ENCODE measurements around the gene ZNF830. TPM values are rescaled to one million over a fixed set of nuclear protein-coding genes. Genes with fewer than 3 reads are reported as not detected.

The ZNF830 gene
- total and polyA plus RNA-seq, 2 of the 4 experiments (the other 2 are of a cell fraction): 5.5 to 6.6 TPM

DNA sequence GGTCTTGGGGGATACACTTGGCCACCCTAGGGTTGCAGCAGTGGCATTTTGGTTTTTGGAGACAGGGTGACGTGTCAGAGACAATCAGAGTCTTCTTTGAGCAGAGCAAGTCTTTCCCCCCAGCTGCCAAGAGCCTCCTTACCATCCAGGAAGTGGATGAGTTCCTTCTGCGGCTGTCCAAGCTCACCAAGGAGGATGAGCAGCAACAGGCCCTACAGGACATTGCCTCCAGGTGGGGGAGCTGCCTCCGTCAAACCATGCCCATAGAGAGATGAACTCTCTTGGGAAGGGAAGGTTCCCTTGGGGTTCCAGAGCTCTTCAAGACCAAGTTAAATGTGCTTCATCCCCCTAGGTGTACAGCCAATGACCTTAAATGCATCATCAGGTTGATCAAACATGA, 30.3 kb downstream of the ZNF830 start:
- Histone ChIP-seq H3K9me3 (ENCODE audit: control insufficient read depth, insufficient read depth, low read length) (no peaks in the 10 kb centered on the region), H3K9ac (ENCODE audit: low read depth, low read length) (no peak overlapping the region), H3K9me1 (ENCODE audit: insufficient read depth, low read length) (peaks cover 10% of the 10 kb centered on the region), H3K4me2 (ENCODE audit: low read depth, low read length) (no peak overlapping the region), H4K8ac (ENCODE audit: low read depth in 2 of 2, low read length in 2 of 2) (no peak overlapping the region), H2AK9ac (replicated peaks; ENCODE audit: low read depth, low read length, poor library complexity) (no peak overlapping the region), H2BK5ac (ENCODE audit: low read depth, low read length, poor library complexity, severe bottlenecking) (no peak overlapping the region), H2AFZ (replicated peaks; ENCODE audit: low read length, poor library complexity) (no peak overlapping the region), H4K20me1 (ENCODE audit: insufficient read depth, low read length) (no peaks in the 10 kb centered on the region), H4K5ac (ENCODE audit: low read depth, low read length) (no peak overlapping the region), H3K56ac (ENCODE audit: extremely low read depth, insufficient read depth, low read length) (no peak overlapping the region), H3K23ac (ENCODE audit: low read depth, low read length) (no peak overlapping the region), H3K4me3 (ENCODE audit: insufficient read depth, low read depth, low read length) (no peak overlapping the region), H3K18ac (ENCODE audit: low read depth, low read length) (no peak overlapping the region), H3K14ac (replicated peaks; ENCODE audit: low read depth, low read length) (no peak overlapping the region), H3K27ac (ENCODE audit: insufficient read depth, low read length) (no peak overlapping the region), H3K4ac (ENCODE audit: low read depth, low read length) (no peak overlapping the region), H2BK15ac (ENCODE audit: low read depth, low read length) (no peak overlapping the region), H2BK20ac (ENCODE audit: low read depth, low read length) (no peak overlapping the region), H2AK5ac (ENCODE audit: low read depth, low read length) (no peak overlapping the region), H3K79me1 (ENCODE audit: low read depth in 1 of 2, low read length in 2 of 2) (peaks cover 7 to 13% of the 10 kb centered on the region in 2 experiments; a peak in 3 of 4 replicates), H4K91ac (ENCODE audit: insufficient read depth, low read depth, low read length) (no peak overlapping the region), H3K4me1 (ENCODE audit: control insufficient read depth, insufficient read depth, low read length) (0 out of 2 replicates have a peak, but pooled peaks cover 1% of the 10 kb centered on the region), H3K27me3 (ENCODE audit: control insufficient read depth, insufficient read depth, low read length) (no peaks in the 10 kb centered on the region), H2BK120ac (ENCODE audit: low read depth, low read length) (no peak overlapping the region), H3K36me3 (ENCODE audit: control insufficient read depth, insufficient read depth, low read length) (peaks cover 46% of the 10 kb centered on the region)
- no peak for ATAC-seq (ENCODE audit: low read depth)
- no CpG with 5 or more reads among the region's 3 CpGs for WGBS, 2 experiments (ENCODE audit: extremely low coverage in 2 of 2, insufficient read length in 1 of 2)
- POLR2A ChIA-PET (ENCODE audit: unreplicated experiment): no interaction called here
- dilution Hi-C loops (cut with HindIII; ENCODE audit: low sequenced_read_pairs, unreplicated experiment) (no loop called here), intact Hi-C loops (cut with micrococcal nuclease) (loop anchor here (10.0 kb wide), 1 partner anchor 553 kb away; no protein-coding TSS in a partner anchor), in situ Hi-C loops (cut with MboI; ENCODE audit: low sequenced_read_pairs) (loop anchor here (25.0 kb wide), 1 partner anchor 596 kb away; the partner anchor contains the start of genes AP2B1 and PEX12)
- CTCF ChIA-PET: interaction anchor here (0.6 to 1.6 kb wide), 2 partner anchors 10 to 98 kb away, joined by 3 to 4 read pairs; no protein-coding TSS in a partner anchor
- TF ChIP-seq POLR2A (IDR thresholded peaks at IDR 0.05; ENCODE audit: low read depth, low read length) (no peak), MAZ (IDR thresholded peaks at IDR 0.05; ENCODE audit: borderline replicate concordance, low read depth, low read length) (no peak), RAD21 (IDR thresholded peaks at IDR 0.05; ENCODE audit: low read length) (no peak), CHD1 (IDR thresholded peaks at IDR 0.05; ENCODE audit: low read depth, low read length) (no peak), MAFK (IDR thresholded peaks at IDR 0.05; ENCODE audit: low read depth, low read length) (no peak), NFE2L2 (IDR thresholded peaks at IDR 0.05; ENCODE audit: low read depth, low read length) (no peak), MXI1 (IDR thresholded peaks at IDR 0.05; ENCODE audit: borderline replicate concordance, low read depth, low read length) (no peak), CEBPB (IDR thresholded peaks at IDR 0.05; ENCODE audit: low read depth, low read length) (no peak), FOS (IDR thresholded peaks at IDR 0.05; ENCODE audit: low read depth, low read length) (no peak), RCOR1 (IDR thresholded peaks at IDR 0.05; ENCODE audit: insufficient replicate concordance, low read length) (no peak), RFX5 (IDR thresholded peaks at IDR 0.05; ENCODE audit: low read depth, low read length) (no peak), ELK1 (IDR thresholded peaks at IDR 0.05; ENCODE audit: borderline replicate concordance, low read depth, low read length) (no peak), USF2 (IDR thresholded peaks at IDR 0.05; ENCODE audit: low read depth, low read length) (no peak), BHLHE40 (IDR thresholded peaks at IDR 0.05; ENCODE audit: low read depth, low read length) (no peak), SMC3 (IDR thresholded peaks at IDR 0.05; ENCODE audit: low read depth, low read length) (no peak)
- TF ChIP-seq, protein P1, sequence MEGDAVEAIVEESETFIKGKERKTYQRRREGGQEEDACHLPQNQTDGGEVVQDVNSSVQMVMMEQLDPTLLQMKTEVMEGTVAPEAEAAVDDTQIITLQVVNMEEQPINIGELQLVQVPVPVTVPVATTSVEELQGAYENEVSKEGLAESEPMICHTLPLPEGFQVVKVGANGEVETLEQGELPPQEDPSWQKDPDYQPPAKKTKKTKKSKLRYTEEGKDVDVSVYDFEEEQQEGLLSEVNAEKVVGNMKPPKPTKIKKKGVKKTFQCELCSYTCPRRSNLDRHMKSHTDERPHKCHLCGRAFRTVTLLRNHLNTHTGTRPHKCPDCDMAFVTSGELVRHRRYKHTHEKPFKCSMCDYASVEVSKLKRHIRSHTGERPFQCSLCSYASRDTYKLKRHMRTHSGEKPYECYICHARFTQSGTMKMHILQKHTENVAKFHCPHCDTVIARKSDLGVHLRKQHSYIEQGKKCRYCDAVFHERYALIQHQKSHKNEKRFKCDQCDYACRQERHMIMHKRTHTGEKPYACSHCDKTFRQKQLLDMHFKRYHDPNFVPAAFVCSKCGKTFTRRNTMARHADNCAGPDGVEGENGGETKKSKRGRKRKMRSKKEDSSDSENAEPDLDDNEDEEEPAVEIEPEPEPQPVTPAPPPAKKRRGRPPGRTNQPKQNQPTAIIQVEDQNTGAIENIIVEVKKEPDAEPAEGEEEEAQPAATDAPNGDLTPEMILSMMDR (conservative IDR thresholded peaks at IDR 0.05; ENCODE audit: low read depth, low read length): no peak
- no peak for DNase-seq
- BruUV-seq (replicated peaks): no TSS peak

All from IMR-90 (cell line).